ENCODE results near the gene HTR7.
"Not testable (repeated sequence)": the region's sequence is repeated elsewhere in the genome, so short reads cannot be mapped to it uniquely, and the experiment has no call there.

HTR7 gene

GRCh38 chr10:90856964-90857634 lies 740 bp downstream of the HTR7 start:
- no peak for DNase-seq

- no peak for DNase-seq
These were observed 1.6 kb downstream of the HTR7 start for GRCh38 chr10:90856261-90856660.

DNA sequence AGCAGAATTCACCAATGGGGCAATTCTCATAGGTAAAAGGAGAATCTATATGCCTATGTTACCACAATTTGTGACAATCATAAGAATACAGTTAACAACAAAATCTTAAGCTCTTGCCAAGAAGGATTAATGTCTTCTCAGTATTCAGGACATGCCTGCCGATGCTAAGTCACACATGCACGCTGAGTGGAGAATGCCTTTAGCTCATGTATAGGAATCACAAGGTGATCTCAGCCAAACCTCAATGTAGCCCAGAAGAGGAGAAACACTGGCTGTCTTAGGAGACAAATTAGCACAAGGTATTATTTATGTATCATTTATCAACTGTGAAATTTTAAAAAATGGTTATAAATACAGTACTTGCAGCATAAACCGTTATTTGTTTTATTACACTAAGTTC lies 2.7 kb downstream of the HTR7 start:
- DNase-seq: no peak

- no peak for DNase-seq
These were observed 7.7 kb downstream of the HTR7 start for GRCh38 chr10:90849956-90850749.

DNA sequence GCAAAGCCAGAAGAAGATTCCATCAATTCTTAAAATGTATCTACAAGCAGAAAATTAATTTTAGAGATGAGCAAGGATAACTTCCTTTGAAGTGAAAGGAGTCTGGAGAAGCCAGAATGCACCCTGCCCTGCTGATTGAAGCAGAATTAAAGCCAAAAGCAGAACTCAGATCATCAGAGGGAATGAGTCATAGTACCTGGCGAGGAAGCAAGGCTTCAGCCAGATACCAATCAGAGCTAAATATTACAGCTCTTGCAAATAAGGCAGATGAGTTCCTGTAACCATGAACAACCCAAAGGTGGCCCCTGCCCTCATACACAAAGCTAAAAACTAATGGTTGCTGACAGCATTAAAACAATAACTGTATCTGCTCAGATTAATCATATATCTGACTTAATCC lies 10.4 kb downstream of the HTR7 start:
- DNase-seq: no peak

DNA sequence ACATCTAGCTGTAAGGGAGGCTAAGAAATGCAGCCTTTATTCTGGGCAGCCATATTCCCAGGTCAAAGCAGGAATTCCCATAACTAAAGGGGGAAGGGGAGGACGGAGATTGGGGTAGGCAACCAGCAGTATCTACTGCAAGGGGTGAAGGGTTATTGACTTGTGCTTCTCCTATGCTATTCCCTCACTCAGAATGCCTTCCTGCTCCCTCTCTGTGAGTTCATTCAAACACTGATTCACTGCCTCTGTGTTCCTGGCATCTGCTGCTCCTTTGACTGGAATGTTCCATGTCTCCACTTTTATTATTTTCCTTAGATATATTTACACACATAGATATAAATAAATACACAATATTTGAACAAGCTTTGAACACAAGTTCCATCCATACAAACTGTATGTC lies 11.1 kb downstream of the HTR7 start:
- no peak for DNase-seq

GRCh38 chr10:90845726-90846125 lies 12.1 kb downstream of the HTR7 start:
- DNase-seq: no peak

DNA sequence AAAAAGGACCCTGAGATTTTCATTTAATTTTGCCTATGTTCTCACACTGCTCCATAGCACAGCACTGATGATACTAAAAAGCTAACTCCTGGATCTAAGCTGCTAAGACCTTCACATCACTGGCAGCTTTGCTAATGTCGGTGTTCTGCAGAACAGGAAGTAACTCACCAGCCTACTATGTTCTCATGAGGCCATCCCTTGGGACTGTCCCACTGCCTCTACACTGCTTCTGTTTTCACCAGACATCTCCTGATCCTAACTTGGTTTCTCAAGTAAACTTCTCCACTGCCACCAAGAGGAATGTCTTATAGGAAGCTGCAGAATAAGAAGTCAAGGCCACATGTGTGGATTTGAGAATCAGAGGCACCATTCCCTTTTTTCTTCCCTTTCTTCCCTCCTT lies 15.1 kb downstream of the HTR7 start:
- DNase-seq: no peak

GRCh38 chr10:90837486-90837885 lies 20.4 kb downstream of the HTR7 start:
- DNase-seq: no peak

- no peak for DNase-seq
These were observed 23.5 kb downstream of the HTR7 start for GRCh38 chr10:90834326-90834725.

GRCh38 chr10:90832111-90832510 lies 25.7 kb downstream of the HTR7 start:
- DNase-seq: no peak

- no peak for DNase-seq
These were observed 35.3 kb downstream of the HTR7 start for GRCh38 chr10:90822508-90822907.

DNA sequence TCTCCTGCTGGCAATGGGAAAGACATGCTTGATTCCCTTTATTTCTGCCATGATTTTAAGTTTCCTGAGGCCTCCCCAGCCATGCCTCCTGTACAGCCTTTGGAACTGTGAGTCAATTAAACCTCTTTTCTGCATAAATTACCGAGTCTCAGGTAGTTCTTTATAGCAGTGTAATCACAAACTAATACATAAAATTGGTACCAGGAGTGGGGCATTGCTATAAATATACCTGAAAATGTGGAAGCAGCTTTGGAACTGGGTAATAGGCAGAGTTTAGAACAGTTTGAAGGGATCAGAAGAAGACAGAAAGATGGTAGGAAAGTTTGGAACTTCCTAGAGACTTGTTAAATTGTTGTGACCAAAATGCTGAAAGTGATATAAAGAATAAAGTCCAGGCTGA lies 36.0 kb downstream of the HTR7 start:
- DNase-seq: not testable (repeated sequence)

DNA sequence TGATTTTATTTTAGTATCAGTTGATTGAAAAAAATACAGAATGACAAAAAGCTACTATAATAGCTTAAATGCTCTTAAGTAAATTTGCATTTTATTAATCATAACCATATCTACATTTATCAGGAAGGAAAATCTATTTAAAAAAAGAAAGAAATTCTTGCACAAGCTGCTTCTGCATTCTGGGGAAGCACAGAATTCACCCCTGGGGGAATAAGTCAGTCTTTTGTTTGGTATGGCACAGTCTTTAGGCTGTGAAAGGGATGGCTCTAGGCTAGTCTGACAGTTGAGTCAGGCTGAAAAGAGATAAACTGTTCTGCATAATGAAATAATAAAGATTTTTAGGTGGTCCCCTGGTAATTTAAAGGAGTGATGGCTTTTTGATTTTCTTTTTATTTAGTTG lies 37.9 kb downstream of the HTR7 start:
- no peak for DNase-seq

GRCh38 chr10:90818736-90819135 lies 39.1 kb downstream of the HTR7 start:
- DNase-seq: no peak

GRCh38 chr10:90817128-90817889 lies 40.5 kb downstream of the HTR7 start:
- DNase-seq: no peak

DNA sequence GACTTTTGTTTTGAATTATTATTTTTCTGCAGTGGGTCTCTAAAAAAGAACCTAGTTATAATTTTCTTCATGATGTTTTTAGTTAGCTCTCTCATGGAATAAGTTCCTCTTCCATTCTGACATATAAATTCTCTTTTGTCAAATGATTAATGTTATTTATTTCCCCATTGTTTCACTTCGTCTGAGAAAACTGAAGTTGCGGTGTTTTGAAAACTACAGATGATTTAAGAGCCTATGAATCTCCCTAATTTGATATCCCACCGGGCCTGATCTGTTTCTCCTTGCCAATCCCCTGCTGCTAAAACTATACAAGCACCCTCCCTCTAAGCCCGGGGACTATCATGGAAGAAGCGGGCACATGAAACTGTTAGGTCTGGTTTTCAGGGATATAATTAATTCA lies 41.4 kb downstream of the HTR7 start:
- no peak for DNase-seq

DNA sequence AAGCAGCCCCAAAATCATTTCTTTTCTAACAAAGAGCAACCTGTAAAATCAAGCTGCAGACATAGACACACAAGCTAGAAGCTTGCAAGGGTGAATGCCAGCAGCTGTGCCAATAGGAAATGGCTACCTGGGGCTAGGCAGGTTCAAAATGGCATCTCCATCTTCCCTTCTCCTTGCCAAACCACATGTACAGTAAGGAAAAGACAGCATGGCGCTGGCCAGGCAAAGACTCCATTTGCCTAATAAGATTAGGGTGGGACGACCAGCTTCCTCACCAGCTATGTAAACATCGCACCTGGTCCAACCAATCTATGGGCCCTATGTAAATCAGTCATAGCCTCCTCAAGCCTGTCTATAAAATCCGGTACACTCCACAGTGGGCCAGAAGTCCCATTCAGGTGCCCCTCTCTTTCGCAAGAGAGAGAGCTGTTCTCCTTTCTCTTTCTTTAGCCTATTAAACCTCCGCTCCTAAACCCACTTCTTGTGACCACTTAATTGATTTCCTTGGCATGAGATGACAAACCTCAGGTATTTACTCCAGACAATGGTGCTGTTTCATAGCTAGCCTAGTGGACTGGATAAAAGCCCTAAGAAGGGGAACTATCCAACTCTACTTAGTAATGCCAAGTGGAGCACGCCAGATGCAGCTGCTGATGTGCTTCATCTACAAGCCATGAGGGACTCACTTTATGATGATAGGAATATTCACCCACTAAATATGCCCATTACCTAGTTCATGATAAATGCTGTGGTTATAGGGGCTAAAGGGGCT lies 44.1 kb downstream of the HTR7 start:
- no peak for DNase-seq

GRCh38 chr10:90807106-90807505 lies 50.7 kb downstream of the HTR7 start:
- not testable (repeated sequence) for DNase-seq

DNA sequence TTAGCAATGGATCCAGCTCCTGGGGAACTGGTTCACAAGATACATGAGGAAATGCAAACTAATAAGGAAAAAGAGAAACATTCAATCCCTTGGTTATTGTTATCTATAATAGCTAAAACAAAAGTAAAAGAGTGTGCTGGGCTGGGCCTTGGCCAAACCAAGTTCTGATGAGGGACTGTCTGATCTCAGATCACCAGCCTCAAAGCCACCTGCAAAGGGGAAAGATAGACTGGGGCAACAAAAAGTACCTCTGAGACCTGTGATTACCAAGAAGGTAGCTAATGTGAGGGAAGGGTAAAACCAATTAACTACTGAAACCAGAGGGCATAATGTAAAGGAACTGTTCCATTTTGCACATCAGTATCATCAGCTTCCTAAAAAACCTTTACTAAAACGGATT lies 51.2 kb downstream of the HTR7 start:
- DNase-seq: no peak

DNA sequence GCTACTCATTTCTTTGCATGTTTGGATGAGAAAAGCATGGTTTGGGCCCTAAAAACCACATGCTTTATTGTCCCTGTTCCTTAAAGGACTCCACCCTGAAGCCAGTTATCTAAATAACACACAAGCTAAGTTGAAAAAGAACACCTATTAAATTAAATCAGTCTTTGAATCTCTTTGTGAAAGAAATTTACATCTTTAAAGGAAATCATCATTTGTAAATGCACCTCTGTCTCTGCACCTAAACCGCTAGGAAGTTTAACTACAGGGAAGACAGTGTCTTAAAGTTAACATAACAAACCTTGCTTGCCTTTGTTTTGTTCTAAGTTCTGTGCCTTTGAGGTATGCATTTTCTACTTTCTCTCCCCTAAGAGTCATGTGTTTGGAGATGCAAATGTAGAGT lies 52.6 kb downstream of the HTR7 start:
- DNase-seq: no peak

GRCh38 chr10:90804354-90804753 lies 53.5 kb downstream of the HTR7 start:
- DNase-seq: no peak

- DNase-seq: no peak
These were observed 56.2 kb downstream of the HTR7 start for GRCh38 chr10:90801608-90802007.
